Muscle of leg (tissue), 11 donors: ENCODE data around the gene B9D2. TPM values are rescaled to one million over a fixed set of nuclear protein-coding genes. Genes with fewer than 3 reads are reported as not detected.
"Not testable (repeated sequence)": the region's sequence is repeated elsewhere in the genome, so short reads cannot be mapped to it uniquely, and the experiment has no call there.

Experiments used
- DNase-seq: peaks from one replicate; pipeline ENCODE4 v3.0.0; 2013
- H3K27ac ChIP-seq: one replicate; pipeline ENCODE4 v1.5.1; 2013; ENCODE audit warnings: mild to moderate bottlenecking, low read length, control low read depth
- H3K27me3 ChIP-seq: one replicate; pipeline ENCODE4 v1.6.1; 2013; ENCODE audit warnings: low read length; ENCODE audit not compliant: control insufficient read depth, insufficient read depth
- H3K36me3 ChIP-seq: one replicate; pipeline ENCODE4 v1.6.1; 2013; ENCODE audit warnings: low read length; ENCODE audit not compliant: control insufficient read depth, insufficient read depth
- H3K4me1 ChIP-seq: one replicate; pipeline ENCODE4 v1.6.1; 2013; ENCODE audit warnings: low read length; ENCODE audit not compliant: control insufficient read depth, insufficient read depth
- H3K4me3 ChIP-seq: one replicate; pipeline ENCODE4 v1.5.1; 2013; ENCODE audit warnings: low read length, control low read depth
- H3K9me3 ChIP-seq: replicated peaks from 2 replicates; pipeline ENCODE4 v1.6.1; 2013; ENCODE audit warnings: low read depth, low read length; ENCODE audit not compliant: control insufficient read depth
- WGBS: methylation state at CpG from one replicate; pipeline ENCODE4 v1.1.5; 2013; ENCODE audit warnings: missing lambda C conversion rate; ENCODE audit not compliant: insufficient coverage; 5-methylcytosine and 5-hydroxymethylcytosine counted together
- polyA plus RNA-seq, 8 donors: library from polyadenylated mRNA; unstranded; fragments of 120-200 nt; gene quantifications; one replicate each; pipeline versions ENCODE4 v1.2.1 to v1.2.3, GENCODE V29; 2013; ENCODE audit warnings: inconsistent platforms in 1 of 8, low replicate concordance in 1 of 8; ENCODE audit not compliant: insufficient read length in 8 of 8, insufficient read depth in 1 of 8
- total RNA-seq: library from RNA; stranded (reverse); fragments of 120-200 nt; gene quantifications from one replicate; pipeline ENCODE4 v1.2.4, GENCODE V29; 2013

The B9D2 gene
- total and polyA plus RNA-seq, 9 donors: 1.7 to 4.6 (median 2.4) TPM

DNA sequence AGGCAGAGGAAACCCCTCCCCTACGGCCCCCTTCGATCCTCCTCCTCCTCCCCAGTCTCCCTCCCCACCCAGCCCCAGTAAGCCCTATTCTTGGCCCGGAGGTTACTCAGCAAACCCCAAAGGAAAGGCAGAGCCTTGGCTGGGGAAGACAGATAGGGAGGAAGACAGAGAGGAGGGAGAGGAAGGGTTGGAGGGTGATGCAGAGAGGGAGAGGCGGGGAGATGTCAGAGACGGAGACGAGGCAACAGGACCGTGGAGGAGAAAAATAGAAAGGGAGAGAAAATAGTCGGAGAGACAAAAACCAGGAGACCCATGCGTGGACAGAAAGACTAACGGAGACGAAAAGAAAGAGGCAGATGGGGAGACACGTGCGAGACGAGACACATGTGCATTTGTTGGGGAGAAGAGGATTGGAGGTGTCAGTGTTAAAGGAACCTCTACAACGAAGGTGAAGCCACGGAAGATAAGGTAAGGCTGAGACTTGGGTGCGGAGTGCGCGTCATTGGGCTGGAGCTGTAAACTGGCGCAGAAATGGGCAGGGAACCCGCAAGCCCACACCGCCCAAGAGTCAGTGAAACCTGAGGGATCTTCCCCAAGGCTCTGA, 13.1 kb downstream of the B9D2 start:
- Histone ChIP-seq H3K4me1 (peaks cover 41% of the 10 kb centered on the region), H3K27ac (no peak overlapping the region), H3K4me3 (peak overlapping the region; percentile 59), H3K36me3 (peaks cover 3% of the 10 kb centered on the region), H3K27me3 (peaks cover 50% of the 10 kb centered on the region), H3K9me3 (no peaks in the 10 kb centered on the region)
- WGBS: 3% methylated on average over 19 of the region's 22 CpGs
- no peak for DNase-seq

- H3K27ac ChIP-seq, H3K4me3 ChIP-seq, H3K9me3 ChIP-seq, DNase-seq: not testable (repeated sequence)
- peaks cover 15% of the 10 kb centered on the region for H3K4me1 ChIP-seq
- WGBS: 91% methylated on average over 5 of the region's 9 CpGs
- H3K36me3 ChIP-seq: peaks cover 15% of the 10 kb centered on the region
- peaks cover 31% of the 10 kb centered on the region for H3K27me3 ChIP-seq
Measured at GRCh38 chr19:41346916-41347315, 17.0 kb downstream of the B9D2 start.

DNA sequence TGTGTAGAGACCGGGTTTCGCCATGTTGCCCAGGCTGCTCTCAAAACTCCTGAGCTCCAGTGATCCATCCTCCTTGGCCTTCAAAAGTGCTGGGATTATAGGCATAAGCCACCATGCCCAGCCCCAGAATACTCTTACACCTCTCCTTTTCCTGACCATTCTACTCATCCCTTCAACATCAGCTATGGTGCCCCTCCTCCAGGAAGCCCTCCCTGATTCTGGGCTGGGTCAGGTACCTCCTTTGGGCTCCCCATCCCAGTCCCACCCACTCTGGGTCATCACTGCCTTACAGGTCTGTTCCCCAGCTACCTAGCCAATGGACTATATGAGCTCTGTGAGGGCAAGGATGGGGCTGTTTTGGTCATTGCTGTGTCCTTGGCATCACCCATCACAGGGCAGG, 19.8 kb downstream of the B9D2 start:
- WGBS: no CpG with 5 or more reads among the region's 2 CpGs
- H3K4me1 ChIP-seq: no peaks in the 10 kb centered on the region
- DNase-seq: no peak
- H3K4me3 ChIP-seq: no peak overlapping the region
- no peaks in the 10 kb centered on the region for H3K9me3 ChIP-seq
- peaks cover 23% of the 10 kb centered on the region for H3K36me3 ChIP-seq
- H3K27me3 ChIP-seq: peaks cover 4% of the 10 kb centered on the region
- H3K27ac ChIP-seq: no peak overlapping the region

- WGBS: 91% methylated on average over 9 of the region's 20 CpGs
Measured at GRCh38 chr19:41341669-41342490, 22.1 kb downstream of the B9D2 start.

GRCh38 chr19:41339936-41340335, 24.0 kb downstream of the B9D2 start:
- H3K4me1 ChIP-seq: no peaks in the 10 kb centered on the region
- no peaks in the 10 kb centered on the region for H3K27me3 ChIP-seq
- no peak for DNase-seq
- H3K36me3 ChIP-seq: peaks cover 20% of the 10 kb centered on the region
- H3K9me3 ChIP-seq: no peaks in the 10 kb centered on the region
- no peak overlapping the region for H3K27ac ChIP-seq
- WGBS: 100% methylated on average over 4 of the region's 5 CpGs
- H3K4me3 ChIP-seq: no peak overlapping the region

More at GRCh38 chr19:41341669-41342490, 22.1 kb downstream of the B9D2 start:
- Histone ChIP-seq H3K27ac (no peak overlapping the region), H3K36me3 (peaks cover 23% of the 10 kb centered on the region), H3K9me3 (no peaks in the 10 kb centered on the region), H3K4me3 (no peak overlapping the region), H3K4me1 (no peaks in the 10 kb centered on the region), H3K27me3 (no peaks in the 10 kb centered on the region)
- no peak for DNase-seq

- Histone ChIP-seq H3K27me3 (no peaks in the 10 kb centered on the region), H3K9me3 (no peaks in the 10 kb centered on the region), H3K4me3 (no peak overlapping the region), H3K36me3 (peaks cover under 1% of the 10 kb centered on the region), H3K27ac (no peak overlapping the region), H3K4me1 (peaks cover 6% of the 10 kb centered on the region)
- 92% methylated on average over 8 of the region's 10 CpGs for WGBS
- no peak for DNase-seq
Measured at GRCh38 chr19:41335467-41335866, 28.5 kb downstream of the B9D2 start.

- DNase-seq: peak; percentile 60
- 88% methylated on average over 1 of the region's 5 CpGs for WGBS
- Histone ChIP-seq H3K27me3 (no peaks in the 10 kb centered on the region), H3K4me1 (peaks cover 6% of the 10 kb centered on the region), H3K27ac (peak overlapping the region; percentile 42), H3K9me3 (no peaks in the 10 kb centered on the region), H3K4me3 (no peak overlapping the region), H3K36me3 (peaks cover 2% of the 10 kb centered on the region)
Measured at GRCh38 chr19:41334793-41335192, 29.2 kb downstream of the B9D2 start.

GRCh38 chr19:41332468-41332867, 31.5 kb downstream of the B9D2 start:
- WGBS: 100% methylated on average over 3 of the region's 5 CpGs
- no peaks in the 10 kb centered on the region for H3K9me3 ChIP-seq
- H3K36me3 ChIP-seq: peaks cover 2% of the 10 kb centered on the region
- no peak overlapping the region for H3K4me3 ChIP-seq
- H3K27me3 ChIP-seq: peaks cover under 1% of the 10 kb centered on the region
- DNase-seq: no peak
- peaks cover 25% of the 10 kb centered on the region for H3K4me1 ChIP-seq
- H3K27ac ChIP-seq: no peak overlapping the region

GRCh38 chr19:41332000-41332399, 31.9 kb downstream of the B9D2 start:
- Histone ChIP-seq H3K4me1 (peaks cover 30% of the 10 kb centered on the region), H3K9me3 (no peaks in the 10 kb centered on the region), H3K27ac (no peak overlapping the region), H3K36me3 (peaks cover 2% of the 10 kb centered on the region), H3K4me3 (no peak overlapping the region), H3K27me3 (peaks cover 5% of the 10 kb centered on the region)
- DNase-seq: no peak
- 79% methylated on average over 13 of the region's 16 CpGs for WGBS

- H3K27me3 ChIP-seq: peaks cover 8% of the 10 kb centered on the region
- H3K27ac ChIP-seq: no peak overlapping the region
- peaks cover 2% of the 10 kb centered on the region for H3K36me3 ChIP-seq
- no peak overlapping the region for H3K4me3 ChIP-seq
- no peak for DNase-seq
- peaks cover 38% of the 10 kb centered on the region for H3K4me1 ChIP-seq
- 28% methylated on average over 42 of the region's 47 CpGs for WGBS
- no peaks in the 10 kb centered on the region for H3K9me3 ChIP-seq
Measured at GRCh38 chr19:41330946-41331678, 32.8 kb downstream of the B9D2 start.
